ENCODE measurements around the gene TMLHE. TPM values are rescaled to one million over a fixed set of nuclear protein-coding genes. Genes with fewer than 3 reads are reported as not detected.
"Not testable (repeated sequence)": the region's sequence is repeated elsewhere in the genome, so short reads cannot be mapped to it uniquely, and the experiment has no call there.

Gene TMLHE
- total RNA-seq, 4 donors from 2014 or later, result 7.9 to 16.2 (median 14.4) TPM

GRCh38 chrX:155637714-155638113 lies 25.0 kb upstream of the TMLHE start:
- TF ChIP-seq POLR2A (IDR thresholded peaks at IDR 0.05), result no peak
- TF ChIP-seq, protein P1, sequence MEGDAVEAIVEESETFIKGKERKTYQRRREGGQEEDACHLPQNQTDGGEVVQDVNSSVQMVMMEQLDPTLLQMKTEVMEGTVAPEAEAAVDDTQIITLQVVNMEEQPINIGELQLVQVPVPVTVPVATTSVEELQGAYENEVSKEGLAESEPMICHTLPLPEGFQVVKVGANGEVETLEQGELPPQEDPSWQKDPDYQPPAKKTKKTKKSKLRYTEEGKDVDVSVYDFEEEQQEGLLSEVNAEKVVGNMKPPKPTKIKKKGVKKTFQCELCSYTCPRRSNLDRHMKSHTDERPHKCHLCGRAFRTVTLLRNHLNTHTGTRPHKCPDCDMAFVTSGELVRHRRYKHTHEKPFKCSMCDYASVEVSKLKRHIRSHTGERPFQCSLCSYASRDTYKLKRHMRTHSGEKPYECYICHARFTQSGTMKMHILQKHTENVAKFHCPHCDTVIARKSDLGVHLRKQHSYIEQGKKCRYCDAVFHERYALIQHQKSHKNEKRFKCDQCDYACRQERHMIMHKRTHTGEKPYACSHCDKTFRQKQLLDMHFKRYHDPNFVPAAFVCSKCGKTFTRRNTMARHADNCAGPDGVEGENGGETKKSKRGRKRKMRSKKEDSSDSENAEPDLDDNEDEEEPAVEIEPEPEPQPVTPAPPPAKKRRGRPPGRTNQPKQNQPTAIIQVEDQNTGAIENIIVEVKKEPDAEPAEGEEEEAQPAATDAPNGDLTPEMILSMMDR (IDR thresholded peaks at IDR 0.05), result no peak
- DNase-seq, result no peak
- H3K27ac ChIP-seq, result no peak overlapping the region
- no peak overlapping the region for H3K4me3 ChIP-seq
- no peaks in the 10 kb centered on the region for H3K9me3 ChIP-seq
- no peaks in the 10 kb centered on the region for H3K36me3 ChIP-seq
- H3K27me3 ChIP-seq, result no peaks in the 10 kb centered on the region
- intact Hi-C loops (cut with DNase I), result no loop called here
- no peaks in the 10 kb centered on the region for H3K4me1 ChIP-seq

GRCh38 chrX:155635019-155635418 lies 22.3 kb upstream of the TMLHE start:
- DNase-seq; H3K4me3 ChIP-seq; H3K27ac ChIP-seq; H3K36me3 ChIP-seq; intact Hi-C loops (cut with DNase I); H3K27me3 ChIP-seq; H3K4me1 ChIP-seq: not testable (repeated sequence)
- peaks cover 0 to 10% (median 0%) of the 10 kb centered on the region in 3 donors for H3K9me3 ChIP-seq
- 92 to 100% methylated on average over 1 of the region's 1 CpG for WGBS, 2 donors

DNA sequence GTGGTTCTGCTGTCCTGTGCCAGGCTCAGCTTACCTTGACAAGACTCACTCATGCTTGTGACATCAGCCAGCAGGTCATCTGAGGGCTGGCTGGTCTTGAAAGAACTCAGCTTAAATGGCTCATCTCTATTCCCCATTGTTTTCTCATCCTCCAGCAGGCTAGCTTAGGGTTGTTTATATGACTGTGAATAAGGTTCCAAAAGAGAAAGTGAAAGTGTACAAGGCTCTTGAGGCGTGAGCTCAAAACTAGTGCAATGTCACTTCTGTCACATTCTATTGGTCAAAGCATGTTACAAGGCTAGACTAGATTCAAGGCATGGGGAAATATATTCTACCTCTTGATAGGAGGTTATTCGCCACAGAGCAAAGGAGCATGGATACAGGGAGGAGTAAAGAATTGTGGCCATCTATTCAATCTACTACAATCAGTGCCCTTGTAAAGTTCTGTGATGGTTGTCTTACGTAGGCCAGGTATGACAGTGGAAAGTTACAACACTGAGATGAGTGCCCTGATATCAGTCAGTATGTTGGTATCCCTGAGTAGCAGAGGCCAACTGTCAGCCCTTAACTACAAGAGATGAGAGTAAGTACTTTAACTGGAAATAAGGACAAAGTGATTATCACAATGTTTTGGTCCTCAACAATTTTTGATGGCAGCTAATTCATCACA lies 19.8 kb upstream of the TMLHE start:
- intact Hi-C loops (cut with DNase I), result no loop called here
- Histone ChIP-seq H3K36me3 (no peaks in the 10 kb centered on the region), H3K27me3 (no peaks in the 10 kb centered on the region), H3K4me1 (no peaks in the 10 kb centered on the region), H3K9me3 (peaks cover 0 to 10% (median 0%) of the 10 kb centered on the region in 3 donors), H3K4me3 (peak overlapping the region in 1 of 4 donors; percentile 26), H3K27ac (no peak overlapping the region)
- no peak for DNase-seq
- TF ChIP-seq POLR2A (IDR thresholded peaks at IDR 0.05), result no peak
- TF ChIP-seq, protein P1 (IDR thresholded peaks at IDR 0.05), result no peak
- WGBS, 2 donors, result 63 to 76% methylated on average over 3 of the region's 3 CpGs

- H3K9me3 ChIP-seq; intact Hi-C loops (cut with DNase I); H3K4me3 ChIP-seq; H3K4me1 ChIP-seq; H3K27ac ChIP-seq; H3K36me3 ChIP-seq; DNase-seq; H3K27me3 ChIP-seq: not testable (repeated sequence)
Measured at GRCh38 chrX:155620110-155620509, 7.4 kb upstream of the TMLHE start.

- 78 to 88% methylated on average over 2 to 4 of the region's 4 CpGs for whole genome bisulfite sequencing, 2 donors
- peaks cover 0 to 14% (median 4%) of the 10 kb centered on the region in 3 donors for H3K4me1 ChIP-seq
- H3K36me3 ChIP-seq, result no peaks in the 10 kb centered on the region
- H3K4me3 ChIP-seq, result no peak overlapping the region
- no peak overlapping the region for H3K27ac ChIP-seq
- no peak for DNase-seq
- no peaks in the 10 kb centered on the region for H3K27me3 ChIP-seq
- intact Hi-C loops (cut with DNase I), result no loop called here
- TF ChIP-seq POLR2A (IDR thresholded peaks at IDR 0.05), result no peak
- TF ChIP-seq, protein P1 (IDR thresholded peaks at IDR 0.05), result no peak
- no peaks in the 10 kb centered on the region for H3K9me3 ChIP-seq
Measured at GRCh38 chrX:155615938-155616337, 3.2 kb upstream of the TMLHE start.

GRCh38 chrX:155613927-155614559 lies 1.3 kb upstream of the TMLHE start:
- TF ChIP-seq, protein P1 (IDR thresholded peaks at IDR 0.05), result no peak
- no peak for TF ChIP-seq POLR2A (IDR thresholded peaks at IDR 0.05)
- no peaks in the 10 kb centered on the region for H3K27me3 ChIP-seq
- H3K4me3 ChIP-seq, result no peak overlapping the region
- no peaks in the 10 kb centered on the region for H3K9me3 ChIP-seq
- intact Hi-C loops (cut with DNase I), result no loop called here
- no peak overlapping the region for H3K27ac ChIP-seq
- H3K4me1 ChIP-seq, result peaks cover 0 to 16% (median 4%) of the 10 kb centered on the region in 3 donors
- DNase-seq, result no peak
- H3K36me3 ChIP-seq, result no peaks in the 10 kb centered on the region
